Stimulated activated CD4-positive, alpha-beta T cell treated with anti-CD3 and anti-CD28 coated beads, Interleukin-15, amount 100 ng/mL, for 48 hours (primary cell): ENCODE measurements around the gene ANK3.

Experiments used
- DNase-seq, 2 donors: peaks; one replicate each; pipeline ENCODE4 v3.0.0-alpha.2; 2020; ENCODE audit warnings: low read depth in 2 of 2

The ANK3 gene

GRCh38 chr10:60139290-60139689, 250.4 kb downstream of the ANK3 start:
- no peak for DNase-seq

- no peak for DNase-seq
Measured at GRCh38 chr10:60138842-60139241, 250.8 kb downstream of the ANK3 start.

- DNase-seq, result no peak
Measured at GRCh38 chr10:60138026-60138425, 251.6 kb downstream of the ANK3 start.

GRCh38 chr10:60137292-60137992, 252.2 kb downstream of the ANK3 start:
- no peak for DNase-seq

- DNase-seq, result no peak
Measured at GRCh38 chr10:60135020-60135419, 254.7 kb downstream of the ANK3 start.

GRCh38 chr10:60134548-60134947, 255.1 kb downstream of the ANK3 start:
- no peak for DNase-seq

GRCh38 chr10:60130130-60130579, 259.5 kb downstream of the ANK3 start:
- DNase-seq, result no peak

- no peak for DNase-seq
Measured at GRCh38 chr10:60125895-60126294, 263.8 kb downstream of the ANK3 start.

- DNase-seq, result no peak
Measured at GRCh38 chr10:60124536-60124935, 265.1 kb downstream of the ANK3 start.

GRCh38 chr10:60123668-60124067, 266.0 kb downstream of the ANK3 start:
- no peak for DNase-seq

GRCh38 chr10:60123172-60123571, 266.5 kb downstream of the ANK3 start:
- no peak for DNase-seq

GRCh38 chr10:60122190-60122589, 267.5 kb downstream of the ANK3 start:
- no peak for DNase-seq

GRCh38 chr10:60114765-60115586, 274.7 kb downstream of the ANK3 start:
- no peak for DNase-seq

- DNase-seq, result no peak
Measured at GRCh38 chr10:60110739-60111138, 278.9 kb downstream of the ANK3 start.

GRCh38 chr10:60107308-60107976, 282.2 kb downstream of the ANK3 start:
- no peak for DNase-seq

GRCh38 chr10:60105295-60105695, 284.4 kb downstream of the ANK3 start:
- no peak for DNase-seq

- DNase-seq, result no peak
Measured at GRCh38 chr10:60101821-60102220, 287.9 kb downstream of the ANK3 start.

GRCh38 chr10:60099998-60100747, 289.5 kb downstream of the ANK3 start:
- DNase-seq, result no peak

- DNase-seq, result no peak
Measured at GRCh38 chr10:60098677-60099601, 290.7 kb downstream of the ANK3 start.

GRCh38 chr10:60096761-60097513, 292.7 kb downstream of the ANK3 start:
- no peak for DNase-seq
